Activated B cell treated with CpG ODN at 0.5 μM for 24 hours (primary cell): ENCODE measurements around the gene CFAP20DC. TPM values are rescaled to one million over a fixed set of nuclear protein-coding genes. Genes with fewer than 3 reads are reported as not detected.

Source experiments
- ATAC-seq: fragments of 200-7000 bp; cut with Tn5 transposase; one replicate; pipeline ENCODE4 v1.10.0; 2021; ENCODE audit warnings: low read depth, mild to moderate bottlenecking, moderate library complexity
- CTCF ChIA-PET: fragments of 350-600 bp; sonication (Branson Sonifier 250); formaldehyde crosslinking; loops from one replicate; lab custom pipeline; 2021; ENCODE audit warnings: antibody characterized with exemption; lab: Charles Lee
- POLR2A ChIA-PET: fragments of 350-600 bp; sonication (Branson Sonifier 250); formaldehyde crosslinking; loops from one replicate; lab custom pipeline; 2021; ENCODE audit warnings: antibody characterized with exemption; lab: Charles Lee
- DNase-seq: peaks from one replicate; pipeline ENCODE4 v3.0.0; 2022
- H3K27ac Mint-ChIP-seq: one replicate; pipeline ENCODE4 v1.8.0; 2020; ENCODE audit warnings: mixed read lengths
- H3K27me3 Mint-ChIP-seq: one replicate; pipeline ENCODE4 v1.8.0; 2021; ENCODE audit warnings: mixed read lengths
- H3K36me3 Mint-ChIP-seq: one replicate; pipeline ENCODE4 v1.8.0; 2021; ENCODE audit warnings: low read depth, mixed read lengths
- H3K4me1 Mint-ChIP-seq: one replicate; pipeline ENCODE4 v1.8.0; 2021; ENCODE audit warnings: mixed read lengths
- H3K4me3 Mint-ChIP-seq: one replicate; pipeline ENCODE4 v1.8.0; 2020; ENCODE audit warnings: mild to moderate bottlenecking, mixed read lengths
- H3K9me3 Mint-ChIP-seq: one replicate; pipeline ENCODE4 v1.8.0; 2020; ENCODE audit warnings: mixed read lengths
- CTCF ChIP-seq: fragments of 200-600 bp; IDR thresholded peaks from one replicate; pipeline ENCODE4 v1.8.0; 2022; ENCODE audit warnings: antibody characterized with exemption, mild to moderate bottlenecking
- intact Hi-C: fragments of 100-400 bp; cut with micrococcal nuclease; formaldehyde crosslinking; loops from one replicate; pipeline ENCODE4 v1.15.1; 2024
- total RNA-seq: library from RNA; stranded (reverse); gene quantifications from 2 replicates; pipeline ENCODE4 v1.2.3, GENCODE V29; 2022

CFAP20DC gene
- total RNA-seq, 1 donor from 2014 or later: 1.6 TPM

- ChIA-PET CTCF (interaction anchor here (0.7 kb wide), 1 partner anchor 12 kb away, joined by 3 read pairs; no protein-coding TSS in a partner anchor), POLR2A (no interaction called here)
- TF ChIP-seq CTCF: no peak
- intact Hi-C loops: no loop called here
- H3K9me3 Mint-ChIP-seq: peaks cover 4% of the 10 kb centered on the region
- H3K4me1 Mint-ChIP-seq: peaks cover 37% of the 10 kb centered on the region
- H3K4me3 Mint-ChIP-seq: peak overlapping the region; percentile 40
- H3K27ac Mint-ChIP-seq: peak overlapping the region; percentile 46
- DNase-seq: no peak
- peaks cover 3% of the 10 kb centered on the region for H3K36me3 Mint-ChIP-seq
- H3K27me3 Mint-ChIP-seq: no peaks in the 10 kb centered on the region
- peak; percentile 40 for ATAC-seq
Observed at GRCh38 chr3:58948018-58948417, 101.8 kb downstream of the CFAP20DC start.

- DNase-seq (no peak), ATAC-seq (no peak)
- H3K27ac Mint-ChIP-seq: no peak overlapping the region
- CTCF ChIA-PET: no interaction called here
- peaks cover 4% of the 10 kb centered on the region for H3K9me3 Mint-ChIP-seq
- H3K4me1 Mint-ChIP-seq: peaks cover 25% of the 10 kb centered on the region
- H3K4me3 Mint-ChIP-seq: no peak overlapping the region
- POLR2A ChIA-PET: no interaction called here
- intact Hi-C loops: no loop called here
- TF ChIP-seq CTCF: no peak
- H3K27me3 Mint-ChIP-seq: no peaks in the 10 kb centered on the region
- H3K36me3 Mint-ChIP-seq: no peaks in the 10 kb centered on the region
Observed at GRCh38 chr3:58946875-58947274, 103.0 kb downstream of the CFAP20DC start.

- ATAC-seq (no peak), DNase-seq (no peak)
- H3K9me3 Mint-ChIP-seq: no peaks in the 10 kb centered on the region
- peaks cover 5% of the 10 kb centered on the region for H3K4me1 Mint-ChIP-seq
- H3K27me3 Mint-ChIP-seq: no peaks in the 10 kb centered on the region
- ChIA-PET CTCF (no interaction called here), POLR2A (no interaction called here)
- H3K27ac Mint-ChIP-seq: no peak overlapping the region
- H3K36me3 Mint-ChIP-seq: no peaks in the 10 kb centered on the region
- TF ChIP-seq CTCF: no peak
- H3K4me3 Mint-ChIP-seq: no peak overlapping the region
- intact Hi-C loops: no loop called here
Observed at GRCh38 chr3:58938057-58938456, 111.8 kb downstream of the CFAP20DC start.

- intact Hi-C loops: no loop called here
- no peak for TF ChIP-seq CTCF
- Mint-ChIP-seq H3K9me3 (peaks cover 11% of the 10 kb centered on the region), H3K27ac (no peak overlapping the region), H3K4me3 (no peak overlapping the region), H3K27me3 (no peaks in the 10 kb centered on the region), H3K36me3 (no peaks in the 10 kb centered on the region), H3K4me1 (peaks cover 5% of the 10 kb centered on the region)
- no peak for ATAC-seq
- ChIA-PET CTCF (no interaction called here), POLR2A (no interaction called here)
- DNase-seq: no peak
Observed at GRCh38 chr3:58924578-58924977, 125.2 kb downstream of the CFAP20DC start.

- no peaks in the 10 kb centered on the region for H3K27me3 Mint-ChIP-seq
- no peak overlapping the region for H3K27ac Mint-ChIP-seq
- ChIA-PET CTCF (no interaction called here), POLR2A (no interaction called here)
- intact Hi-C loops: no loop called here
- no peaks in the 10 kb centered on the region for H3K36me3 Mint-ChIP-seq
- ATAC-seq (no peak), DNase-seq (no peak)
- H3K4me3 Mint-ChIP-seq: no peak overlapping the region
- H3K9me3 Mint-ChIP-seq: peaks cover 13% of the 10 kb centered on the region
- H3K4me1 Mint-ChIP-seq: peaks cover 34% of the 10 kb centered on the region
- TF ChIP-seq CTCF: no peak
Observed at GRCh38 chr3:58900386-58900785, 149.4 kb downstream of the CFAP20DC start.
